Umbilical cord (tissue), 2 donors: Measurements from ENCODE around the gene NHERF2. TPM values are rescaled to one million over a fixed set of nuclear protein-coding genes. Genes with fewer than 3 reads are reported as not detected.
A peak's percentile ranks its signal among the peaks of the same experiment; 100 is the strongest.

Experiments
- DNase-seq: peaks from one replicate; pipeline ENCODE4 v3.0.0-alpha.2; 2015; ENCODE audit warnings: low spot score
- total RNA-seq: library from RNA; depleted of rRNA; stranded (reverse); fragments of >200 nt; gene quantifications from one replicate; pipeline ENCODE4 v1.2.3, GENCODE V29; 2014; ENCODE audit warnings: low replicate concordance; ENCODE audit not compliant: insufficient read depth

The NHERF2 gene
- total RNA-seq, 1 donor from 2014 or later, result 30.3 TPM

DNA sequence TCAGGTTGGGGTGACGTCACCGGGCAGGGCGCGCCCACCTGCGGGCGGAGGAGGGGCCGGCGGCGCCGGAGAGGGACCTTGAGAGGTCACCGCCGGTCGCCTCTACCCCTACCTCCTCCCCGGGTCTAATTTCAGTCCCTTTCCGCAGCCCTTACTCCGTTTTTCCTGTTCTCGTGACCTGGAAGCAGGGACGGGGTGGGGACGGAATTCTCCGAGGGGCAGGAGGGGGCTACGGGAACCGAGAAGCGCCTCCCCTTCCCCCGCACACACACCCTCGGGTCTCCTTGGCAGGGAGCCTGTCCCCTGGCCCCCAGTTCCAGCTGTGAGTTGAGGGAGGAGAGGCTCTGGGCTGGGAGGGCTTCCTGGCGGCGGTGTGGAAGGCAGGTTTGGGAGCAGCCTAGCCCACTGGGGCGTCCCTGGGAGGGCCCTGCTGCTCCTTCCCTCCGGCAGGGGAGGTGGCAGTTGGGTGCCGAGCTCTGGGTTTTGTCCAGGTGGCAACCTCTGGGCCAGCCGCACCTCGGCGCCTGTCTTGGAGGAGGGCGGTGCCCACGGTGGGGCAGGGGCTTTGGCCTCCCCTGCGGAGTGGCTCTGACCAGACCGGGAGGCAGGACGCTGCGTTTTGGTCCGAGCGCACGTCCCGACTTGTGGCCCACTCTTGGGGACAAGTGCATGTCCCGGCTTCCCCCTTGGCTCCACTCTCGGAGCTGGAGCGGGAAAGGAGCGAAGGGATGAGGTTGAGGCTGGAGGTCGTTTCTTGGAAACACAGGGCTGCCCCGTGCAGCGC, 36.2 kb upstream of the NHERF2 start:
- DNase-seq, result no peak

DNA sequence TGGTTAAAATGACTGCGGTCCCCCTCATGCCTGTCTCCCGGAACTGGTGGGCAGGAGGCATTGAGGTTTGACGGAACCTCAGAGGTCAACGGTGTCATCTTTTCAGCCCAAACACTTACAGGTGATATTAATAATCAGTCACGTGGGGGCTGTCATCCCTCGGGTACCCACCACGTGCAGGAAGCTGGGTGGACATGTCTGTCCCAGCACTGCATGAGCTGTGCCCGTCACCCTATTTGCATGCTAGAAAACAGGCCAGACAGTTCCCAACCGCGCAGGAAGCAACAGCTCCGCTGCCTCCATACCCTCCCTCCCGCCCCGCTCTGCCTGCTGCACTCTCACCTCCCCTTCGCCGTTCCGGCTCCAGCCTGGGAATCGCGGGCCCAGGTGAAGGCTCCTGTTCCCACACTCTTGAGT, 35.6 kb upstream of the NHERF2 start:
- DNase-seq, result no peak

- no peak for DNase-seq
Measured at GRCh38 chr16:1991588-1991947, 35.1 kb upstream of the NHERF2 start.

DNA sequence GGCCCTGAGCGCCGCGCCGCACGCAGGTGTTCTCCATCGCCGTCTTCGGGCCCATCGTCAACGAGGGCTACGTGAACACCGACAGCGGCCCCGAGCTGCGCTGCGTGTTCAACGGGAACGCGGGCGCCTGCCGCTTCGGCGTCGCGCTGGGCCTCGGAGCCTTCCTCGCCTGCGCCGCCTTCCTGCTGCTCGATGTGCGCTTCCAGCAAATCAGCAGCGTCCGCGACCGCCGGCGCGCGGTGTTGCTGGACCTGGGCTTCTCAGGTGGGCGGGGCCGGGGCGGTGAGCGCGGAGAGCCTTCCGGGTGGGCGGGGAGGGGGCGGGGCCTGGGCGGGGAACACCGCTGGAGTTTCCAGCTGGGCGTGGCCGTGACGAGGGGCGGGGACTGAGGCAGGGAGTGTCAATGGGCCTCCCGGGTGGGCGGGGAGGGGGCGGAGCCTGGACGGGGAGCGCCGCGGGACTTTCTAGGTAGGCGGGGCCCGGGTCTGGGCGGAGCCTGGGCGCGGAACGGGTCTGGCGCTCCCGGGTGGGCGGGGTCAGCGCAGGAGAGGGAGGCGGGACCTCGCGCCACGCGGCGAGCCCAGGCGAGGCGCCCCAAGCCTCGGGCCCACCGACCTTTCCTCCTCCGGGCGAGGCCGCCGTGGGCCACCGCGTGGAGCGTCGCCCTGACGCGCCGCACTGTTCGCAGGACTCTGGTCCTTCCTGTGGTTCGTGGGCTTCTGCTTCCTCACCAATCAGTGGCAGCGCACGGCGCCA, 34.6 kb upstream of the NHERF2 start:
- peak; percentile 84 for DNase-seq

GRCh38 chr16:1992704-1993317, 33.9 kb upstream of the NHERF2 start:
- DNase-seq, result no peak

DNA sequence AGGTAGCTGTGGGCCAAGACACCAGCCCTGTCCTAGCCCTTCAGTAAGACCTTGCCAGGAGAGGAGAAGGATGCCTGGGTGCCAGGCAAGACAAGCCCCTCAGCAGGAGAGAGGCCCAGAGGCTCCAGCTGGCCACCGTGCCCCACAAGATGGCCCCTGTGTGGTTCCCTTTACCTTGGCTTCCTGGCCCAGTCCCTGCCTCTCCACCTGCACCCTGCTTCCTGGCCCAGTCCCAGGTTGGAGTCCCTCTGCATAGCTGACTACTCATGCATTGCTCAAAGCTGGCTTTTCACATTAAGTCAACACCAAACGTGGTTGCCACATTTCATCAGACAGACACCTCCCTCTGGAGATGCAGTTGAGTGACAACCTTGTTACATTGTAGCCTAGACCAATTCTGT, 33.0 kb upstream of the NHERF2 start:
- no peak for DNase-seq

DNA sequence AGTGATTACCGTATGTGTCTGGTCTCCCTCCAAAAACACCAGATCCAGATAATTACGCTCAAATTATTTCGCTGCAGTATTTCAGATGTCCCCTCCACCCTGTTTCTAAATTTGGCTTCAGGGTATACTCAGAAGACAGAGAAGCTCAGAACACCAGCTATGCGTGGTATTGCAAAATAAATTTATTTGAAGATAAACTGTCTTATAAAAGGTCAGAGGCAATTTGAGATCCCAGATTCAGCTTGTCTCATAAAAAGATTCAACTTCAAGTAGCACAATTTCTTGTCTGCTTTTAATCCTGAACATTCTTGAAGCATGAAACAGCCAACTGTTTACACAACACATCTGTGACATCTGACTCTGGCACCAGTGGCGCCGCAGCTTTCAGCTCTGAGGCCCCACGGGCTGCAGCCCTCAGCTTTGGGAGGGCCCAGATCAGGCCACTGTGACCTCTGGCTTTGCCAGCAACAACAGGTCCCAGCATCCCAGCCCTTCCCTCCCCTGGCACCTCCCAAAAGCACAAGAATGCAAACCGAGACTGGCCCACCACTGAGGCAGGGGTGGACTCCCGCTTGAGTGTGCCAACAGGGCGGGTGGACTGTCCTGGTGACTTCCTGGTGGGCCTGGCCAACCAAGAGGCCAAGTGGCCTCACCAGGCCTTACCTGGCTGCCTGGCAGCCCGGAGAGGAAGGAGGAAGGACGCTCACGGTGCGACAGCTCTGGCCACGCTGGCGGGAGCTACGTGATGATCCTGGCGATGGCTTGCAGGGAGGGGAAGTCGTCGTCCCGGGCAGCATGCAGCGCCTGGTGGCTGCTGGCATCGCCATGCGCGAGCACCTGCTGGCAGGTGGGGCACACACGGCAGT, 29.0 kb upstream of the NHERF2 start:
- peak; percentile 80 for DNase-seq

DNA sequence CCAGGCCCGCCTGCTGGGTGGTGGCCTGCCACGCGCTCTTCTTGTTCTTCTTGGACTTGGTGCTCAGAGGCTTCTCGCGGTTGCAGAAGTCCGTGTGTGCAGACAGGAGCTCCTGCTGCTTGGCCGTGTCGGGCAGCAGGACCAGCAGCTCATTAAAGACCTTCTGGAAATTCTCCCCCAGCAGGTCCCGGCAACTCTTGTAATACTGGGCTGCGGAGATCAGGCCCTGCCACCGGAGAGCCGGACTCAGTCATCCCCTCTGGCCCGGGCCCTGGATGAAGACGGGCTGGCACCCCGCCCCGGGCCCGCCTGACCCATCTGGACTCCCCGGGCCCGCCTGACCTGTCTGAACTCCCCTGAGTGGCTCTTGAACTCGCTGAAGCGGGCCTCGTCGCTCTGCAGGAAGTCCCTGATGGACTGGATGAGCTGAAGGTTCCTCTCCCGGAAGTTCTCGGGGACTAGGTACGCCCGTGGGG, 28.3 kb upstream of the NHERF2 start:
- DNase-seq, result no peak

- no peak for DNase-seq
Measured at GRCh38 chr16:1998852-1999801, 27.6 kb upstream of the NHERF2 start.

GRCh38 chr16:1999866-2000514, 26.7 kb upstream of the NHERF2 start:
- no peak for DNase-seq

DNA sequence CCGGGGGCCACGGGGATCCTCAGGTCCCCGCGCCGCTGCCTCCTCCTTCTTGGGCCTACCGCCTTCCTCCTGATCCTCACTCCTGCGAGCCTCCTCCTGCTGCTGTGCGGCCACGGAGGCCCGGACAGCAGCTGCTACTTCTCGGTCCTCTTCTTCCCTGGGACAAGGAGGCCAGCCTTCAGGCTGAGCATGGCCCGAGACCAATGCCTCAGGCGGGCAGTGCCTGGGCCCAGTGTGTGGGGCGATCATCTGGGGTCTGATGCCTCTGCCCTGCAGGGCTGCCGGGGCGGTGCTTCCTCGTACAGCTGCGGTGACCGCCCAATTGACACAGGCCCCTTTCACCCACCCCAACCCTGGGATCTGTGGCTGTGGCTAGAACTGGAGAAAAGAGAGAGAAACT, 25.7 kb upstream of the NHERF2 start:
- DNase-seq, result no peak

GRCh38 chr16:2001456-2002355, 25.0 kb upstream of the NHERF2 start:
- no peak for DNase-seq

- no peak for DNase-seq
Measured at GRCh38 chr16:2002406-2003230, 24.1 kb upstream of the NHERF2 start.

DNA sequence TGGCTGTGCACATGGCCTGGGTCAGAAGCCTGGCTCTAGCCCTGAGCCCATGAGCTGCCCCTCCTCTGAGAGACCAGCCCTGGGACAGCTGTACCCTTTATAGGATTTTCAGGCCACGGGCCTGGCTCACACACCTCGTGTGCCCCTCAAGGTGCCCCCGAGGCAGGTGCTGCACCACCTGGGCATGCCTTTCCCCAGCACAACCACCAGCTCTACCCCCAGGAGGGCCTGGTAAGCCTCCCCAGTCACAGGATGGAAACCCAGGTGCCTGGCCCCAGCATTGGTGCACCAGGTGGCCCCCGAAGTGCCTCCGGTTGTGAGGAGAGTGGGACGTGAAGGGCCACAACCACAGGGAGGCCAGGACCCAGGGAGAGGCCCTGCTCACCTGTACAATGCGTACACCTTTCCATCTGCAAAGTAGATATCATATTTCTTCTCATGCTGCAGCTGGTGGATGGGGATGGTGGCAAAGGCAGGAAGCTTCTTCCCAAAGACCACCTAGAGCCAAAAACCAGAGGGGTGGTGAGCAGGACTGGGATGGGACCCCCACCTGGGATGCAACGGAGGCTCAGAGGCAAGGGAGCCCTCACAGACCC, 23.4 kb upstream of the NHERF2 start:
- no peak for DNase-seq

DNA sequence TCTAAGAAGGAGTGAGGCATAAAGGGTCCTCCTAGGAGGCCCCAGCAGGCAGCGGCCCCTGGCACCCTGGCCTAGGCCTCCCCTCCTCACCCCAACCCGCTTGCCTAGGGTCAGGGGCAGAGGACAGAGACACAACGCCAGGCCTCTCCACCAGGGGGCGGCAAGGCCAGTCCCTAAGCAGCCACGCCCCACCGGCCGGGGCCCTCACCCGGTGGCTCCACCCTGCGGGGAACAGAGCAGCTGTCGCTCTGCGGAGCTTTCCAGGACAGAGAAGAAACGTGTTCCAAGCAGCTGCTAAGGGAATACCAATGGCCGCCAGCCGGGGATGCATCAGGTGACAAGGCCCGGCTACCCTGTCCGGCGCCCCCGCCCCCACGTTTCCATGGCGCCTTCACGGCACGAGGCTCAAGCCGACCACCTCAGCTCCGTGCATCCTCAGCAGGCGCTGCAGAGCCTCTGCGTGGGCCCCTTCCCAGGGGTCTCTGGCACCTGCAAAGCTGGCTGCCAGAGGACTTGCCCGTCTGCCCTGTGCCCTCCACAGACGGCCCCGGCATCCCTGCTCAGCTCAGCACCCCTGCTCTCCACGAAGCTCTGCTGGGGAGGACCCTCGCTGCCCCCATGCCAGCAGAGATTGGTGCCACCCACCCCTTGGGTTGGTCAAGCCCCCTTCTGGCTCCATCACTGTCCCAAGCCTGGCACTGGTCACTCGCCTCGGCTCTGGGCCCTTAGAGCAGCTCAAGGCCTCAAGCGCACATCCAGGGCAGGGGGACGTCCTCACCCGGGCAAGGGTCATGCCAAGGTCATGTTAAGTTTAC, 22.7 kb upstream of the NHERF2 start:
- peak; percentile 85 for DNase-seq

DNA sequence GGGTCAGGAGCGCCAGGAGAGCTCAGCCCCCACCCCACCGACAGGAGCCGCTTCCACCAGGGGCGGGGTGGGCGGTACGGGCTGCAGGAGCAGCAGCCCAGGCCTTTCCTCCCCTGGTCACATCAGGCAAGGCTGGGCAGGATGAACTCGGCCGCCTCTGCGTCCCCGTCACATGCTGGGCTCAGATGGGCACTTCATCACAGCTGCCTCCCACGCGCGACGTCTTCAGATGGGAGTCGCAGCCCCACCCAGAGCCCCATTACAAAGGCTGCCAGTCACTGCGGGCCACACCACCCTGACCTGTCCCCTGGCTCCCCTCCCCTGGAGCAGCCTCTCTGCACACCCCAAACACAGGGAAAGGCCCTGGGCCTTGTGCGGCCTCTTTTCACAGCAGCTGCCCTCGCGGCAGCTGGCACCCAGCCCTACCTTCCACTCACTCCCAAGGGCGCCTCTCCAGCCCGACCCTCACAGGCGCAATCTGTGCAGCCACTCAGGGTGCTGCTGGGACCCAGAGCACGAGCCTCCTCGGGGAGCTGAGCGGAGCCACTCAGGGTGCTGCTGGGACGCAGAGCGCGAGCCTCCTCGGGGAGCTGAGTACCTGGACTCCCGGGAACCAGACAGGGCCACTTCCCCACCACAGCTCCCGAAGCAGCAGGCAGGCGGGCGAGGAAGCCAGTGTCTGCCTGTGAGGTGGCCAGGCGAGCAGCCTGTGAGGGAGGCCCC, 21.7 kb upstream of the NHERF2 start:
- no peak for DNase-seq
